Hepatocyte (in vitro differentiated cells): Measurements from ENCODE around the gene ARG1. TPM values are rescaled to one million over a fixed set of nuclear protein-coding genes. Genes with fewer than 3 reads are reported as not detected.

Source experiments
- DNase-seq: peaks from one replicate; pipeline ENCODE4 v3.0.0-alpha.2; 2016; ENCODE audit warnings: low spot score
- H2AFZ ChIP-seq: fragments of 200-600 bp; sonication (generic); 2 replicates; pipeline ENCODE4 v1.6.0; 2016; ENCODE audit warnings: antibody characterized with exemption, mild to moderate bottlenecking
- H3K27ac ChIP-seq: fragments of 200-600 bp; sonication (generic); 2 replicates; pipeline ENCODE4 v1.5.1; 2016; ENCODE audit warnings: mild to moderate bottlenecking
- H3K27me3 ChIP-seq: fragments of 200-600 bp; sonication (generic); 2 replicates; pipeline ENCODE4 v1.6.1; 2016
- H3K36me3 ChIP-seq: fragments of 200-600 bp; sonication (generic); replicated peaks from 2 replicates; pipeline ENCODE4 v1.5.1; 2016; ENCODE audit warnings: low read depth; ENCODE audit not compliant: insufficient read depth
- H3K4me1 ChIP-seq: fragments of 200-600 bp; sonication (generic); 2 replicates; pipeline ENCODE4 v1.5.1; 2016; ENCODE audit warnings: mild to moderate bottlenecking, moderate library complexity; ENCODE audit not compliant: insufficient read depth
- H3K4me2 ChIP-seq: fragments of 200-600 bp; sonication (generic); 2 replicates; pipeline ENCODE4 v1.6.0; 2016
- H3K4me3 ChIP-seq: fragments of 200-600 bp; sonication (generic); 2 replicates; pipeline ENCODE4 v1.5.1; 2016; ENCODE audit warnings: mild to moderate bottlenecking
- H3K79me2 ChIP-seq: fragments of 200-600 bp; sonication (generic); 2 replicates; pipeline ENCODE4 v1.6.0; 2017; ENCODE audit warnings: mild to moderate bottlenecking
- H3K9me2 ChIP-seq: fragments of 200-600 bp; sonication (generic); replicated peaks from 2 replicates; pipeline ENCODE4 v1.6.0; 2017; ENCODE audit warnings: mild to moderate bottlenecking; ENCODE audit not compliant: insufficient read depth
- H3K9me3 ChIP-seq: fragments of 200-600 bp; sonication (generic); 2 replicates; pipeline ENCODE4 v1.5.1; 2016; ENCODE audit warnings: low read depth, mild to moderate bottlenecking
- H4K20me1 ChIP-seq: fragments of 200-600 bp; sonication (generic); 2 replicates; pipeline ENCODE4 v1.6.0; 2016; ENCODE audit warnings: mild to moderate bottlenecking; ENCODE audit not compliant: insufficient read depth, poor library complexity, severe bottlenecking
- EZH2 ChIP-seq: fragments of 200-600 bp; sonication (generic); IDR thresholded peaks from 2 replicates; pipeline ENCODE4 v1.6.1; 2016; ENCODE audit warnings: antibody characterized with exemption, mild to moderate bottlenecking, borderline replicate concordance
- EZH2phosphoT487 ChIP-seq: fragments of 200-600 bp; sonication (generic); IDR thresholded peaks from one replicate; pipeline ENCODE4 v1.6.1; 2018; ENCODE audit warnings: antibody characterized with exemption, mild to moderate bottlenecking, low read depth, moderate library complexity; ENCODE audit not compliant: unreplicated experiment, severe bottlenecking
- WGBS: methylation state at CpG from one replicate; pipeline ENCODE4 v1.1.6; 2016; ENCODE audit warnings: low lambda C conversion rate; ENCODE audit errors: missing lambda C conversion rate; 5-methylcytosine and 5-hydroxymethylcytosine counted together
- polyA plus RNA-seq: library from polyadenylated mRNA; unstranded; fragments of >200 nt; fragmentation: Nextera tagmentation; extraction: Ambion mirVana; gene quantifications from 2 replicates; pipeline ENCODE4 v1.2.1, GENCODE V29; 2016
- total RNA-seq: library from RNA; depleted of rRNA; stranded (reverse); fragments of >200 nt; gene quantifications from 2 replicates; pipeline ENCODE4 v1.2.3, GENCODE V29; 2014
- TF ChIP-seq, protein P1 (sequence below): fragments of 200-600 bp; sonication (generic); IDR thresholded peaks from 2 replicates; pipeline ENCODE4 v1.5.1; 2016; ENCODE audit warnings: antibody characterized with exemption, mild to moderate bottlenecking; ENCODE audit not compliant: poor library complexity

The ARG1 gene
- total and polyA plus RNA-seq, 2 experiments from 2014 or later = 81.4 to 107 TPM

DNA sequence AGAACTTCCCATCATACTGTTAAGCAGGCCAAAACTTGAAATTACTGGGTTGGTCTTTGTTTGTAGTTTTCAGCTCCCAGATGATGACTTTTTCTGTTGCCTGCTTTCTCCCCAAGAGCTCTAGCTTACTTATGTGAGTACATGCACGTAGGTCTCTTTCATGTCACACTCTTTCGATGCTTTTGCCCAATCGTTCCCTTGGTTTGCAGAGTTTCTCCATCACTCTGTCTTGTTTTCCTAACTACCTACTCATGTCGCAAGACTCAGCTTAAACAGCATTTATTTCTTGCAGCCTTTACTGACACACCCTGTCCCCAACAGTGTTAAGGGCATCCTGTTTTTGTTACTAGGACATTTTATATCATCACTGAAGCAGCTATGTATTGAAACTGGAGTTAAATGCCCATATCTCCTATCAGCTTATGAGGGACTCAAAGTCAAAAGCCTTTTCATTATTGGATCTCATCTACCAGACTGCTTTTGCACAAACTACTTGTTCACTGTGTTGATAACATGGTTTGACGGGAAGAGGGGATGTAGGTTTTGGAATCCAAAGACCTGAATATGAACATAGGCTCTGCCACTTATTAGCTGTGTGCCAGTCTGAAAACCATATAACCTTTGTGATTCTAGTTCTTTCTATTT is 2.9 kb downstream of the ARG1 start:
- H3K36me3 ChIP-seq = no peaks in the 10 kb centered on the region
- WGBS = 89% methylated on average over 5 of the region's 5 CpGs
- H4K20me1 ChIP-seq = no peaks in the 10 kb centered on the region
- H3K79me2 ChIP-seq = no peaks in the 10 kb centered on the region
- no peak overlapping the region for H2AFZ ChIP-seq
- TF ChIP-seq EZH2 (no peak), EZH2phosphoT487 (no peak)
- TF ChIP-seq, protein P1, sequence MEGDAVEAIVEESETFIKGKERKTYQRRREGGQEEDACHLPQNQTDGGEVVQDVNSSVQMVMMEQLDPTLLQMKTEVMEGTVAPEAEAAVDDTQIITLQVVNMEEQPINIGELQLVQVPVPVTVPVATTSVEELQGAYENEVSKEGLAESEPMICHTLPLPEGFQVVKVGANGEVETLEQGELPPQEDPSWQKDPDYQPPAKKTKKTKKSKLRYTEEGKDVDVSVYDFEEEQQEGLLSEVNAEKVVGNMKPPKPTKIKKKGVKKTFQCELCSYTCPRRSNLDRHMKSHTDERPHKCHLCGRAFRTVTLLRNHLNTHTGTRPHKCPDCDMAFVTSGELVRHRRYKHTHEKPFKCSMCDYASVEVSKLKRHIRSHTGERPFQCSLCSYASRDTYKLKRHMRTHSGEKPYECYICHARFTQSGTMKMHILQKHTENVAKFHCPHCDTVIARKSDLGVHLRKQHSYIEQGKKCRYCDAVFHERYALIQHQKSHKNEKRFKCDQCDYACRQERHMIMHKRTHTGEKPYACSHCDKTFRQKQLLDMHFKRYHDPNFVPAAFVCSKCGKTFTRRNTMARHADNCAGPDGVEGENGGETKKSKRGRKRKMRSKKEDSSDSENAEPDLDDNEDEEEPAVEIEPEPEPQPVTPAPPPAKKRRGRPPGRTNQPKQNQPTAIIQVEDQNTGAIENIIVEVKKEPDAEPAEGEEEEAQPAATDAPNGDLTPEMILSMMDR = no peak
- H3K9me2 ChIP-seq = no peaks in the 10 kb centered on the region
- H3K27ac ChIP-seq = no peak overlapping the region
- no peak overlapping the region for H3K4me3 ChIP-seq
- H3K9me3 ChIP-seq = no peaks in the 10 kb centered on the region
- no peak for DNase-seq
- H3K4me1 ChIP-seq = no peaks in the 10 kb centered on the region
- no peaks in the 10 kb centered on the region for H3K27me3 ChIP-seq
- no peak overlapping the region for H3K4me2 ChIP-seq

DNA sequence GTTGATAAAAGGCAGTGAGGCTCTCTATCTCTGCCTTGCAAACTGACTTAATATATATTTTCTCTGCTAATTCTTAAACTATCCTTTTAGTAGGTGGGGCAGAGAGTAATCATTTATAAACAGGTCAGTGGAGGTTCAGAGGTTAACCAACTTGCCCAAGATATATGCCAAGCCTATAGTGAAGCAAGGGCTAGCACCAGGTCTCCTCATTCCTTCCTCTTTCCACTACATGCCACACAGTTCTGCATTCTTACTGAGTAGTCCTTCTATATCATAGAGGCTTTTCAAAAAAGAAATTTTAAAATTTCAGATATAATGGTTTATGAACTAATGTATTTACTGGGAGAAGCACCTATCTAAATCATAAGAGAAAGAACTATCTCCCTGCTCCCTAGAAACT is 8.5 kb downstream of the ARG1 start:
- Histone ChIP-seq H3K4me1 (no peaks in the 10 kb centered on the region), H3K79me2 (no peaks in the 10 kb centered on the region), H3K27me3 (no peaks in the 10 kb centered on the region), H3K4me3 (no peak overlapping the region), H3K9me3 (no peaks in the 10 kb centered on the region), H4K20me1 (no peaks in the 10 kb centered on the region), H3K36me3 (no peaks in the 10 kb centered on the region), H3K27ac (no peak overlapping the region), H3K9me2 (no peaks in the 10 kb centered on the region), H2AFZ (no peak overlapping the region), H3K4me2 (no peak overlapping the region)
- no peak for DNase-seq
- TF ChIP-seq, protein P1 = no peak
- TF ChIP-seq EZH2 = no peak
- no peak for TF ChIP-seq EZH2phosphoT487

DNA sequence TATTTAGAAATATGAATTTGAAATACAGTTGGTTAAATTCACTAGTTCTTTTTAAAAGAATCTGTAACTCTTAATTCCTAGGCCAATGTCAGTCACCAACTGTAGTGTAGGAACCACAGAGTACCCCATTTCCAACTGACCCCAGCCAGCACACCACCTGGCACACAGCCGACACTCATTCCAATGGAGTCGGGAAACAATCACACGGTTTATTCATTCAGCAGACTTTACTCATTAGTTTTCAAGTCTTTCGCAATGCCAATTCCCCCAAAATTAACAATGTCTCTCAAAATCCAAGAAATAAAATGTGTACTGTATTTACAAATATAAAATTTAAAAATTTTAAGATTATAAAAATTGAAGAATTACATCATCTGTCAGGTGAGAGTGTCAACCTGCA is 13.5 kb downstream of the ARG1 start:
- Histone ChIP-seq H3K4me2 (no peak overlapping the region), H3K27me3 (no peaks in the 10 kb centered on the region), H3K9me3 (no peaks in the 10 kb centered on the region), H3K9me2 (no peaks in the 10 kb centered on the region), H4K20me1 (no peaks in the 10 kb centered on the region), H3K4me3 (no peak overlapping the region), H3K36me3 (no peaks in the 10 kb centered on the region), H2AFZ (no peak overlapping the region), H3K79me2 (no peaks in the 10 kb centered on the region), H3K27ac (no peak overlapping the region), H3K4me1 (no peaks in the 10 kb centered on the region)
- DNase-seq = no peak
- WGBS = 92% methylated on average over 4 of the region's 4 CpGs
- TF ChIP-seq EZH2phosphoT487 (no peak), EZH2 (no peak)
- TF ChIP-seq, protein P1 = no peak

DNA sequence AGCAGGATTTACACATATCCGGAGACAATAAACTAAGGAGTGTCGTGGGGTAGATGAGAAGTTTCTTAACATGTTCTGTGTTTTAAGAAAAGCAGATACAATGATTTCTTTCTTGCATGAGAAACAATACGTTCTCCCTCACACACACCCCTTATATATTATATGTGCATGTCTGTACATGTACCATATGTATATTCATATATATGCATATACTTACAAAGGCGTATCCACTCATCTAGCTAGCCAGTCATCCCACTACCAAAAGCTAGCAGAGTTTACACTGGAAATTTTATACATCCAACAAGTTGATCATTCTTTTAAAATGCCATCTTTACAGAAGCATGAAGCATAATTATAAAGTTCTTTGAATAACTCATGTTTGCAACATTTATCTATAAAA is 14.9 kb downstream of the ARG1 start:
- Histone ChIP-seq H3K4me3 (no peak overlapping the region), H3K27ac (no peak overlapping the region), H3K9me2 (no peaks in the 10 kb centered on the region), H4K20me1 (no peaks in the 10 kb centered on the region), H3K36me3 (no peaks in the 10 kb centered on the region), H2AFZ (no peak overlapping the region), H3K4me1 (no peaks in the 10 kb centered on the region), H3K79me2 (no peaks in the 10 kb centered on the region), H3K9me3 (no peaks in the 10 kb centered on the region), H3K4me2 (no peak overlapping the region), H3K27me3 (no peaks in the 10 kb centered on the region)
- TF ChIP-seq, protein P1 = no peak
- TF ChIP-seq EZH2phosphoT487 (no peak), EZH2 (no peak)
- 99% methylated on average over 4 of the region's 4 CpGs for whole genome bisulfite sequencing
- DNase-seq = no peak
